ENCODE measurements around the gene CABP4.

GRCh38 chr11:67492801-67493547 lies 37.8 kb downstream of the CABP4 start:
- TF ChIP-seq POLR2AphosphoS5 (IDR thresholded peaks at IDR 0.05): no peak
- no peak for TF ChIP-seq POLR2A (IDR thresholded peaks at IDR 0.05)
- TF ChIP-seq CTCF (IDR thresholded peaks at IDR 0.05): no peak
- no peak for TF ChIP-seq EP300 (IDR thresholded peaks at IDR 0.05)
